GM21515 (cell line): ENCODE results near the gene TRRAP.
A peak's percentile ranks its signal among the peaks of the same experiment; 100 is the strongest.
"Not testable (repeated sequence)": the region's sequence is repeated elsewhere in the genome, so short reads cannot be mapped to it uniquely, and the experiment has no call there.

Experiments
- ATAC-seq: cut with Tn5 transposase; IDR thresholded peaks from one replicate; pipeline ENCODE4 v1.9.1; 2021; ENCODE audit not compliant: unreplicated experiment

Gene TRRAP

DNA sequence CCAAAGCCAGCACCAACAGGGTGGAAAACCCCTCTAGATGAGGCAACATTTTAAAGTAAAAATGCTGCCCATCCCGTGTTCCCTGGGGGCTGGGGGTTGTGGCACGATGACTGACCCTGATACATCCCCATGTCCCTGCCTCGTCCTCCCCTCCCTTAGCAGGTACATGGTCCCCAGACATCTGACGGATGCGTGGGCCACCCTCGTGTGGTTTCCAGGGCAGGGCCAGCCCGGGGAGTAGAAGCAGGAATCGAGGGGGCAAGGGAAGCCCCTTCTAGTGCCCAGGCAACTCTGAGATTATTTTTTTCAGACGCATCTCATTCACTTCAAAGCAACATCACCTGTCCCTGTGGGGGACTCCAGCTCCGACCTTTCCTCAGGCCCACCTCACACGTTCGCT is 12.0 kb upstream of the TRRAP start:
- ATAC-seq: no peak

DNA sequence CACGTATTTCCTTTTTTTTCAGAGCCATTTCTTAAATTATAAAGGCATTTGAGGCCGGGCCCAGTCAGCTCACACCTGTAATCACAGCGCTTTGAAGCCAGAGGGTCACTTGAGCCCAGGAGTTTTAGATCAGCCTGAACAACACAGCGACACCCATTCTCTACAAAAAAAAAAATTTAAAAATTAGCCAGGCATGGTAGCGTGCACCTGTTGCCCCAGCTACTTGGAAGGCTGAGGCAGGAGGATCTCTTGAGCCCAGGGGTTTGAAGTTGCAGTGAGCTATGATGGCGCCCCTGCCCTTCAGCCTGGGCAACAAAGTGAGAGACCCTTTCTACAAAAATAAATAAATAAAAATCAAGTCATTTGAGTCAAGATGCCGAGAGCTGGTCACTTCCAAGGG is 11.6 kb upstream of the TRRAP start:
- no peak for ATAC-seq

DNA sequence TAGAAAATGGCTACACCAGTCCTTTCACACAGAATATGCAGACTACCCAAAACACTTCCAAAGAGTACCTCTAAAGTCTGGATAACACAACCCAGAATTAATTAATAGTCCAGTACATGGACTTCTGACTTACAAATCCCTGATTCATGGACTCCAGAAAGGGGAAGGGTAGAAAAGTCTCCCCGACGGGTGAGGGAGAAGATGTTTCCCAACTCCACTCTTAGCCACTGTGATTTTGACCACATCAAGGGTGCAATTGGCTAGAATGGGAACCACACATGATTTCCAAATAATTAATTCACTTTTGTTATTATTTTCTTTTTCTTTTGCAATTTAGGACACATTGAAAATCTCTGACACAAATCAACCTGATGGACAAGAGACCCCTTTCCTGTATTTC is 9.9 kb upstream of the TRRAP start:
- ATAC-seq: no peak

DNA sequence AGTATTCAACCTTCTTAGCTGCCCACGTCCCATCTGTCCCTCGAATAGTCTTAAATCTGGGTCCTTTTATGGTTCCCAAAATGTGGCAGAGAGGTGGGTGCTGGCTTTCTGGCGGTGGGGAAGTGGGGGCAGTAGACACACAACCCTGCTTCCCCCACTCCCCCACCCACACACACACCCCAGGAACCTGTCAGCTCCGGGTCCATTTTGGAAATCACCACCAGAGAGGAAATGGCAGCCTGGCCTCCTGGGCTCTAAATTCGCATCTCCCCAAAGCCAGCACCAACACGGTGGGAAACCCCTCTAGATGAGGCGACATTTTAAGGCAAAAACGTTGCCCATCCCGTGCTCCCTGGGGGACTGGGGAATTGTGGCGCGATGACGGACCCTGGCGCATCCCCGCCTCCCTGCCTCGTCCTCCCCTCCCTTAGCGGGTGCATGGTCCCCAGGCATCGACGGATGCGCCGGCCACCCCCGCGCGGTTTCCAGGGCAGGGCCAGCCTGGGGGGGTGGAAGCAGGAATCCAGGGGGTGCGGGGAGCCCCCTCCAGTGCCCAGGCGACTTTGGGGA is 9.2 kb upstream of the TRRAP start:
- no peak for ATAC-seq

DNA sequence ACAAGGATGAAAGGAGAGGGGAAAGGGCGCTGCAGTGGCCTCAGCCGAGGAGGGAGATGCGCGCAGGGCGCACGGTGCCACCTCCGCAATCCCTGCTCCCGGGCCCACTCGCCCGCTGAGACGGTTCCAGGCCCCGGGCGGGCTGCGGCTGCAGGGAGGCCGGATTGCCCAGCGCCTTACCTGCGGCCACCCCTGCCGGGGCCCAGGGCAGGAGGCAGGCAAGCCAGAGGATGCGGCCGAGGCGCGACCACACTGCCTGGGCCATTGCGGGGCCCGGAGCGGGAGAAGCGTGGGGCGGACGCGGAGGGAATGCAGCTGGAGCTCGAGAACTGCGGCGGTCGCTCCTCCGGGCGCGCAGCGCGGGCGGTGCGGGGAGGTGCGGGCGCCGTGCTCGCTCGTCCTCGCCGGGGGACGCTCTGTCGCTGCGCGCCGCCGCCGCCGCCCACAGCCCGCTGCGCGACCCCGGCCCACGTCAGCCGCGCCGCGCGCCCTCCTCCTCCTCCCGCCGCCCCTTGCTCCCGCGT is 8.7 kb upstream of the TRRAP start, which contains the start of gene TMEM130:
TSS of gene TMEM130 (minus strand) at position 418 of the 524 bp plus-strand sequence. CDS start at position 265, 153 bp downstream.
- no peak for ATAC-seq

DNA sequence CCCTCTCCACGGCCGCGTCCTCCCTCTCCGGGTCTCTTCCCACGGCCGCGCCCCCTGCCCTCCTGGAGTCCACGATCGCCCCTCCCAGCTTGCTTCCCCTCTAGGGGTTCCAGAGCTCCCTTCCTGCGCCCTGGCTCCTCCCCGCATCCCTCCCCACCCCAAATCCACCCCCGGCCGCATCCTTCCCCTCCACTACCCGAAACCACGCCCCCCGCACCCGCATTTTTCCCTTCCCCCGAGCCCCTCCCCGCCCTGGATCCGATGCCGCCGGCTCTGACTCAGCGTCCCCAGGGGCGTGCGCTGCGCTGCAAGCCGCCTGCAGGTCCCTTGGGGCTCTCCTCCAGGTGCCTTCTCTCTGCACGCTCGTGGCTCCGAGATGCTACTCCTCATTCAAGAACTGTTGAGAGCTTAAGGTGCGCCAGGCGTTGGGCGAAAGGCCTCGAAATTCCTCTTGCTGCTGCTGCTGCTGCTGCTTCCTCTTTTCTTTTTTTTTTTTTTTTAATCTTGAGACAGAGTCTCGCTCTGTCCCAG is 8.1 kb upstream of the TRRAP start:
- peak; percentile 61 for ATAC-seq

DNA sequence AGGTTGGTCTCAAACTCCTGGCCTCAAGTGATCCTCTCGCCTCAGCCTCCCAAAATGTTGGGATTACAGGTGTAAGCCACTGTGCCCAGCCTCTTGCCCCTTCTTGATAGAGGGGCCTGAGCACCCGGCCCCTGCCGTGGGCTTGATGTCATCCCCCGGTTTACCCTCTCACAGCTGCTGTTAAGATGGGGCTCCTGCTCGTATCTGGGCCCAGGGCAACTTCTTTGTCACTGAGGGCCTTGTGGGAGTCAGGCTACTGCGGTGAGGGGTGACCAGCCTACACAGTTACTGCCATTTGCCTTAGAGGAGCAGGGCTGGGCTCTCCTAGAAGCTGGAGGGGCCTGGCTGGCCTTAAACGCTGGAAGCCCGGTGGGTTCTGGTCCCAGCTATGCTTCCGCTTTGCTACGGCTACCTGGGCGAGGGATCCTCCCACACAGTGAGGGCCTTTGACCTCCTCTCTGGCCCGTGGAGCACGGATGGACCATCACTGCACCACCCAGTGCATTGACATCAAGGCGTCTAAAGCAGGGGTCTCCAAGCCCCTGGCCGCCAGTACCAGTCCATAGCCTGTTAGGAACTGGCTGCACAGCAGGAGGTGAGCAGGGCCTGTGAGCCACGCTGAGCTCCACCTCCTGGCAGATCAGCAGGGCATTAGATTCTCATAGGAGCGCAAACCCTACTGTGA is 7.4 kb upstream of the TRRAP start:
- no peak for ATAC-seq

DNA sequence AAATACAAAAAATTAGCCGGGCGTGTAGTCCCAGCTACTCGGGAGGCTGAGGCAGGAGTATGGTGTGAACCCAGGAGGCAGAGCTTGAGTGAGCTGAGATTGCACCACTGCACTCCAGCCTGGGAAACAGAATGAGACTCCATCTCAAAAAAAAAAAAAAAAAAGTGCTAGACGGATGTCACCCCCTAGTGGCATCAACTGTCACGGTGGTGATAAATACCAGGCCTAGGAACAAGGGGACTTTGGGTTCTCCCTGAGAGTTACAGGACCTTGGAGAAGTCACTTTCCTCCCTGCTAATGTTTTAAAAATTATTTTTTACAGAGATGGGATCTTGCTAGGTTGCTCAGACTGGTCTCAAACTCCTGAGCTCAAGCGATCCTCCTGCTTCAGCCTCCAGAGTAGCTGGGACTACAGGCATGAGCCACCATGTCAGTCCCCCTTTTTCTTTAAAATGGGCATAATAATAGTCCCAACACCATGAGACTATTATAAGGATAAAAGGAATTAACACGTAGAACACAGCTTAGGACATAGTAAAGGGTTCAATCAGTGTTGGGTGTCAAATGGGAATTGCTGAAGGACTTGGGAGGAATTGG is 5.9 kb upstream of the TRRAP start:
- ATAC-seq: no peak

DNA sequence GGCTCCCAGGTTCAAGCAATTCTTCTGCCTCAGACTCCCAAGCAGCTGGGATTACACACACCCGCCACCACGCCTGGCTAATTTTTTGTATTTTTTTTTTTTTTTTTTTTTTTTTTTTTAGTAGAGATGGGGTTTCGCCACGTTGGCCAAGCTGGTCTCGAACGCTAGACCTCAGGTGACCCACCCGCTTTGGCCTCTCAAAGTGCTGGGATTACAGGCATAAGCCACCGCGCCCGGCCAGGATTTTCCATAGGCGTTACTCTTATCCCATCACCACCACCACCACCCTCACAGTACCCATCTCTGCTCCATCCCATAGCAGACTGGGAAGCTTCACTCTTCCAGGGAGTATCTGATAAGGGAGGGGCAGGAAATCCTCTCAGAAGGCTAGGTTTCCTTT is 4.7 kb upstream of the TRRAP start:
- not testable (repeated sequence) for ATAC-seq

DNA sequence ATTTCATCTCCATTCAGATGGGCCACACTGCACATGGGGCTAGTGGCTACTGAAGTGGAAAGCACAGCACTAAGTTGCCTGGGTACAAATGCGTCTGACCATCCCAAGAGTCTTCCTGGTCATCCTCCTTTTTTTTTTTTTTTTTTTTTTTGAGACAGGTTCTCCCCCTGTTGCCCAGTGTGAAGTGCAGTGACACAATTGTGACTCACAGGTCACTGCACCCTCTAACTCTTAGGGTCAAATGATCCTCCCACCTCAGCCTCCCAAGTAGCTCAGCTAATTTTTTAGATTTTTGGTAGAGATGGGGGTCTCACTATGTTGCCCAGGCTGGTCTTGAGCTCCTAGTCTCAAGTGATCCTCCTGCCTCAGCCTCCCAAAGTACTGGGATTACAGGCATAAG is 3.4 kb upstream of the TRRAP start:
- no peak for ATAC-seq

DNA sequence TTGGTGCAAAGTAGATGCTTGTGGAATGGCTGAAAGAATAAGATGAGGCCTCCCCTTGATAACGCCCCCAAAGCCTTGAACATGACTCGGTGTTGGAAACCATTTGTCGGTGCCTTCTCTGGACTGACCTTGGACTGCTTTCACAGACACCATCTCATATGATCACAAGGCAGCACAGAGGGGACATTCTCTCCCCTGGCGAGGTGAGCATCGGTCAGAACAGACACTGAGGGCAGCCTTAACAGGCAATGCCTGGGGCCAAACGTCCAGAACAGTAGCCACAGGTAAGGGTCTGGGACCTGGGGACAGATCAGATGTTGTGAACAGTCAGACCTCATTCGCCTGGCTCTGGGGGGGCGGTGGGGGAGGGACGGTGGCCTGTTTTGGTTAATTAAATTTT is 2.8 kb upstream of the TRRAP start:
- ATAC-seq: no peak

DNA sequence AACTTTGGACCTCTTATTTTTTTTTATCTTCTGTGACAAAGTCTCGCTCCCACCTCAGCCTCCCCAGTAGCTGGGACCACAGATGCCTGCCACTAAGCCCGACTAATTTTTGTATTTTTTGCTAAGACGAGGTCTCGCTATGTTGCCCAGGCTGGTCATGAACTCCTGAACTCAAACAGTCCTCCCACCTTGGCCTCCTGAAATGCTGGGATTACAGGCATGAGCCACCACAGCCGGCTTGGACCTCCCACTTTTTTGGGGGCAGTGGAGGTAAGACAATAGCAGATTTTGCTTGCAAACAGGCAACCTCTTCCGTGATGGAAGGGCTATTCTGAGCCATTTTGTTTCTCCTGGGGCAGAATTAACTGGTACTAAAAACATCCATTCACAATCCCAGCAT is 1.2 kb upstream of the TRRAP start:
- ATAC-seq: no peak

DNA sequence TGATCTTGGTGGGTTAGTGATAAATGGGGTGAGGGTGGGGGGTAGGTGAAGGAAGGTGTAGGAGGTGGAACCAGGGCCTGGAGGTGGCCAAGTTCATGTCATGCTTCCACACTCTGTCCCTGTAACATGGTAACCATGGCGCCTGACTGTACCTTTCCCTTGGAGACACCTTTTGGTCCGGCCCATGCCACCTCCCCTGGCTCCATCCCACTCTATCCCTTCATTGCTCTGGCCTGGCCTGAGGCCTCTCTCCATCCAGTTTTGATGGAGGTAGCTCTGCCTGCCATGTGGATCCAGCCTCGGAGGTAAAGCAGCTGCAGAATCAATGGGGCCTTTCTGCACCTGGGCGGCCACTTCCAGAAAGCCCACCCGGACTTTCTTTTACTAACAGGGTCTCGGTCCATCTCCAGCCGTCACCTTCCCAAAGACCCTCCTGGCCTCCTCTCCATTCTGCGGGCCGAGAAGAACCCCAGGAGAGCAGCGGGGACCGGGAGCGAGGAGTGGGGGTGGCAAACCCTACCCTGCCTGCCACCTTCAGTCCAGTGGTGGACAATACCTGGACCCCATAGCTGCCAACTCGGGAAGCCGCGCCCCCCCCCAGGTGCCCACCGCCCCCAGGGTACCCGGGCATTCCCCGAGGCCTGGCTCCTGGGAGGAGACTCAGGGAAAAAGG is 504 bp upstream of the TRRAP start:
- ATAC-seq: no peak

DNA sequence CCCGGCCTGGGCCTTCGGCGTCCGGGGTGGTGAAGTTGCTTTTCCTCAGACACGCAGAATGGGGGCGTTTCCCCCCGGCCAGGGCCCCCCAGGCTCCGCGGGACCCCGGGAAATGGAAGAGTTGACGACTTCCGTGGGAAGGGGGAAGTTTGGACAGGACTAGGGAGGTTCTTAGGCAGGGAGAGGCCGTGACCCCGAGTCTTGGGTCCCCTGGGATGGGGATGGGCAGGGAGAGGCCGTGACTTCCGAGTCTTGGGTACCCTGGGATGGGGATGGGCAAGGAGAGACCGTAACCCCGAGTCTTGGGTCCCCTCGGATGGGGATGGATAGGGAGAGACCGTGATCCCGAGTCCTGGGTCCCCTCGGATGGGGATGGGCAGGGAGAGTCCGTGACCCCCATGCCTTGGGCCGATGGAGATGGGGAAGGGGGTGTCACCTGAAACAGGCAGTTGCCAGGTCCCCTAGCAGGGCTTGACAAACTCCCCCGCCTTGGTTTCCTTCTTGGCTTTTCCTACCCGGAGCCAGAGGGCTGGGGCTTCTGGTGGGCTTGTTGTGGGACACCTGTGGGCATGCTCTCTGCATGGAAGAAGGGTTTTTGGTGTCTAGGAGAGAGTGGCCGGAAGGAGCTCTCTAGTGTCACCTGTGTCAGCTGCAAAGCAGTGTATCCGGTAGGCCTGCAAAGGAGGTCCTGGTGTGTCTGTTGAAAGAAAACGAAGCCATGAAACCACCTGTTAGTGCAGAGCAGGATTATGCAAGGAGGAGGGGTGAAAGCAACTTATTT is 1.1 kb downstream of the TRRAP start:
- peak; percentile 85 for ATAC-seq

DNA sequence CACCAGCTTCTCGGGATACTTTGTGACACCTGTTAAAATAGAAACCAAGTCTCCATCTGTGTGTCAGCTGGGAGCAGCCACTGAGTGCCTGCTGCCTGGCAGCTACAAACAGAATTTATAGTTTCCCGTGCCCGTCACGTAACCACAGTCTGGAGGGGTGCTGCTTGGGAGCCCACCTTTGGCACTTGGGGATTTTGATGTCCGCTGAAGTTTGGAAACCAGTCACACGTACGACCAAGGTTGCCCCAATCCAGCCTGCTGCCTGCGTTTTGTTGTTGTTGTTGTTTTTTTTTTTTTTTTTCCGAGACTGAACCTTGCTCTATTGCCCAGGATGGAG is 1.6 kb downstream of the TRRAP start:
- no peak for ATAC-seq

DNA sequence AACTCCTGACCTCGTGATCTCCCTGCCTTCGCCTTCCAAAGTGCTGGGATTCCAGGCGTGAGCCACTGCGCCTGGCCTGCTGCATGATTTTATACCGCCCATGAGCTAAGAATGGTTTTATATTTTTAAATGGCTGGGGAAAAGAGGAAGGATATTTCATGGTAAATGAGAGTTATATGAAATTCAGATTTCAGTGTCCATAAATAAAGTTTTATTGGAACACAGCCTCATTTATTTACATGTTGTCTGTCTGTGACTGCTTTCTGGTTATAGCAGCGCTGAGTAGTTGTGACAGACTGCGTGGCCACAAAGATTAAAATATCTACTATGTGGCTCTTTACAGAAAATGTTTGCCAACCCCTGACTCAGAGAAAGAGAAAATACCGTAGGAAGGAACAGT is 2.2 kb downstream of the TRRAP start:
- ATAC-seq: no peak

DNA sequence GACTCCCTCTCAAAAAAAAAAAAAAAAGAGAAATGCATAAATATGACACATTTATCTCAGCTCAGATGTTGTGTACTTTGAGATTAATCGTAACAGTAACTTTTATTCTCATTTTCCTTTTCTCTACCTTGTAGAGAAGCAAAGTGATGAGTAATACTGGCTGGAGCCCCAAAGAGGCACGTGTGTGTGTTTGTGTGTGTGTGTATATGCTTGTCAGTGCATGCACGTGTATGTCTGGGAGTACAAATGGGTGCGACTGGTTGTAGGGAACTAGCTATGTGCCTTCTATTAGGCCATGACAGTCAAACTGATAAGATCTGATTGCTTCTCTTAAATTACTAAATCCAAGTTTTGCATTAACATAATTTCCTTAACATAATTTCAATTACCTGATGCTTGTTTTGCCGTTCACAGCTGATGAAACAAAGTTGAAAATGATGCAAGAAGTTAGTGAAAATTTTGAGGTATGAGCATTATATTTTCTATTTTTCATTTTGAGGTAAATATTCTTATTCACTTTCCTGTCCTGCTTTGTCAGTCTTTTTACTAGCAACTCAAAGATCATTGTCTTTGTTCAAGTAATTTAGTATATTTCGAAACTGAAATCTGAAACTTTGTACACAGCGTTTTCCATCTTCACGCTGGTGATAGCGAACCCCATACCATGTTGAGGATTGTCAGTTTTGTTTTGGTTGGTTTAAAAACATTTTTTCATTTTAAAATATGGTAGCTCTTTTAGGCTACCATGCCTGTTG is 3.4 kb downstream of the TRRAP start:
- no peak for ATAC-seq

DNA sequence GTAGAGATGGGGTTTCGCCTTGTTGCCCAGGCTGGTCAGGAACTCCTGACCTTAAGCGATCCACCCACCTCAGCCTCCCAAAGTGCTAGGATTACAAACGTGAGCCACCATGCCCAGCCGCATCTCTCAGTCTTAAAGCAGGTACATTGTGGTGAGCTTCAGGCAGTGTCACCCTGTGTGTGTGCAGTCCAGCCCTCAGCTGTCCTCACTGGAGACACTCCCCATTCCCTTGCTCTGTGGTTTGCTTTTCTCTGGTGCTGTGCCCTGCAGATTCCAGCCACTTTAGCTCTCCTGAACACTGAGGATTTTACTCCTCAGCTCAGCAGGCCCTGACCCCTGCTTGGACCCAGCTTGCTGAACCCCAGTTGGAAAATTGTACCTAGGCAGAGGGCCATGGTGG is 6.1 kb downstream of the TRRAP start:
- ATAC-seq: no peak

DNA sequence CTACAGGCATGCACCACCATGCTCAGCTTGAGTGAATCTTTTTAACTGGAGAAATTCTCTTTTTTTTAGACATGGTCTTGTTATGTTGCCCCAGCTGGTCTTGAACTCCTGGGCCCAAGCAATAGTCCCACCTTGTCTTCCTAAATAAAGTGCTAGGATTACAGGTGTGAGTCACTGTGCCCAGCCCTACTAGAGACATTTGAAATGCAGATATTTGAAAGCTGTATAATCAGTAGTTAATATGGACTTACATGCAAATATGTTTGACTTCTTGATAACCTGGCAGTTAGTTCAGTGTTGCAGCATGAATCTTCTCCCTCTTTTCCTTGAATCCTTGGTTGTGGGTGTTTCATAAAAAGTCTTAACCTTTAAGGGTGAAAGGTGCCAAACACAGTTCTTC is 8.7 kb downstream of the TRRAP start:
- no peak for ATAC-seq

DNA sequence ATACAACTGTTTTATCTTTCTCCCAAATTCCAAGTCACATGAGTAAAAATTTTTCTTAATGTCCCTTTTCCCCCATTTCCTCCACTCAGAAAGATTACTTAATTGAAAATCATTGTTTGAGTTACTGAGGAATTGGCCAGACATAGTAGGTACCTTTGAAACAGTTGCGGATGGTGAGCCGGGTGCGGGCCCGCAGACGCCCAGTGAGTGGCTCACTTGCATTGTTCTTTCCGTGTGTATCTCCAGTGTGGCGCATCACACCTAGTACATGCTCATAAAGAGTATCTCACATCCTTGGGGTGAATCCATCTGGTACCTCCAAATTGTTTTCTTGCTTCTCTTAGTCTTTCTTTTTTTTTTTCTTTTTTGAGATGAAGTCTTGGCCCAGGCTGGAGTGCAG is 14.3 kb downstream of the TRRAP start:
- ATAC-seq: no peak
